HG02588 (cell line): Measurements from ENCODE around the gene IFNW1.
"Not testable (repeated sequence)": the region's sequence is repeated elsewhere in the genome, so short reads cannot be mapped to it uniquely, and the experiment has no call there.

Experiments used
- ATAC-seq: cut with Tn5 transposase; IDR thresholded peaks from one replicate; pipeline ENCODE4 v1.9.1; 2021; ENCODE audit warnings: mild to moderate bottlenecking, moderate library complexity; ENCODE audit not compliant: unreplicated experiment

Gene IFNW1

GRCh38 chr9:21141427-21141882, at the start of gene IFNW1:
IFNW1 (minus strand) TSS chr9:21141832; CDS start chr9:21141570, 262 bp downstream.
- peak; percentile 73 for ATAC-seq

- not testable (repeated sequence) for ATAC-seq
Measured at GRCh38 chr9:21187487-21187886, 45.9 kb upstream of the IFNW1 start, which contains the start of gene IFNA4. IFNA4 (minus strand) TSS chr9:21187587; CDS start chr9:21187531, 56 bp downstream.

- ATAC-seq = peak; percentile 97
Measured at GRCh38 chr9:21182810-21183736, 41.4 kb upstream of the IFNW1 start.

- ATAC-seq = no peak
Measured at GRCh38 chr9:21174671-21175070, 33.0 kb upstream of the IFNW1 start.

GRCh38 chr9:21172156-21172555, 30.5 kb upstream of the IFNW1 start:
- ATAC-seq = no peak

GRCh38 chr9:21171351-21171750, 29.7 kb upstream of the IFNW1 start:
- ATAC-seq = no peak

- ATAC-seq = not testable (repeated sequence)
Measured at GRCh38 chr9:21166560-21166959, 24.9 kb upstream of the IFNW1 start, which contains the start of gene IFNA21. IFNA21 (minus strand) TSS chr9:21166660; CDS start chr9:21166612, 48 bp downstream.

- ATAC-seq = no peak
Measured at GRCh38 chr9:21165516-21165915, 23.9 kb upstream of the IFNW1 start.

- ATAC-seq = peak; percentile 84
Measured at GRCh38 chr9:21160178-21160577, 18.5 kb upstream of the IFNW1 start.

GRCh38 chr9:21155501-21155900, 13.9 kb upstream of the IFNW1 start:
- no peak for ATAC-seq

GRCh38 chr9:21154018-21154608, 12.5 kb upstream of the IFNW1 start:
- ATAC-seq = peak; percentile 74

- peak; percentile 29 for ATAC-seq
Measured at GRCh38 chr9:21153336-21154017, 11.8 kb upstream of the IFNW1 start.

GRCh38 chr9:21144603-21145002, 3.0 kb upstream of the IFNW1 start:
- no peak for ATAC-seq

GRCh38 chr9:21137020-21137419, 4.6 kb downstream of the IFNW1 start:
- ATAC-seq = no peak

- no peak for ATAC-seq
Measured at GRCh38 chr9:21135736-21136135, 5.9 kb downstream of the IFNW1 start.

- not testable (repeated sequence) for ATAC-seq
Measured at GRCh38 chr9:21128186-21128585, 13.4 kb downstream of the IFNW1 start.

- ATAC-seq = peak; percentile 99
Measured at GRCh38 chr9:21121595-21122251, 19.9 kb downstream of the IFNW1 start.

- peak; percentile 48 for ATAC-seq
Measured at GRCh38 chr9:21121079-21121478, 20.6 kb downstream of the IFNW1 start.

GRCh38 chr9:21119093-21119770, 22.4 kb downstream of the IFNW1 start:
- no peak for ATAC-seq

- ATAC-seq = no peak
Measured at GRCh38 chr9:21114311-21114710, 27.3 kb downstream of the IFNW1 start.
